T-helper 2 cell treated with Interferon-gamma antibody and Interleukin-4, amounts not matched to agents 100 ng/mL and 5 ng/mL, for 36 hours (primary cell): ENCODE results near the gene NOS1. TPM values are rescaled to one million over a fixed set of nuclear protein-coding genes. Genes with fewer than 3 reads are reported as not detected.

Source experiments
- intact Hi-C: fragments of 100-400 bp; cut with micrococcal nuclease; formaldehyde crosslinking; loops from one replicate; pipeline ENCODE4 v1.15.1; 2023
- total RNA-seq: library from RNA; stranded (reverse); gene quantifications from 2 replicates; pipeline ENCODE4 v1.2.3, GENCODE V29; 2022

NOS1 gene
- total RNA-seq, 1 donor from 2014 or later: not detected

- intact Hi-C loops: no loop called here
Measured at GRCh38 chr12:117180758-117181467, 180.5 kb downstream of the NOS1 start.

DNA sequence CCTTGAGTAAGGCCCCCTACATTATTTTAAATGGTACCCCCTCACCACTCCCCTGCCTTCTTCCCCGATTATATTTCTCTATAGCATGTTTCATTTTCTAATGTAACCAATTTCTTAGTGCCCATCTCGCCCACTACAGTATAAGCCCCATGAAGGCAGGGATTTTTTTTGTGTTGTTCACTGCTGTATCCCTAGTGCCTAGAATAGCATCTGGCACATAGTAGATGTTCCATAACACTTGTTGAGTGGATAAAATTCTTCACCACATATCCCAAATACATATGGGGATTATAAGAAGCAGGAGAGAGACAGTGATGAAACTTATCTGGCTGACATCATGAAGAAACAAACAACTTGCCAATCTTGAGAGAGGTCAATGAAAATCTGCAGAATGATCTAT, 182.7 kb downstream of the NOS1 start:
- intact Hi-C loops: no loop called here

DNA sequence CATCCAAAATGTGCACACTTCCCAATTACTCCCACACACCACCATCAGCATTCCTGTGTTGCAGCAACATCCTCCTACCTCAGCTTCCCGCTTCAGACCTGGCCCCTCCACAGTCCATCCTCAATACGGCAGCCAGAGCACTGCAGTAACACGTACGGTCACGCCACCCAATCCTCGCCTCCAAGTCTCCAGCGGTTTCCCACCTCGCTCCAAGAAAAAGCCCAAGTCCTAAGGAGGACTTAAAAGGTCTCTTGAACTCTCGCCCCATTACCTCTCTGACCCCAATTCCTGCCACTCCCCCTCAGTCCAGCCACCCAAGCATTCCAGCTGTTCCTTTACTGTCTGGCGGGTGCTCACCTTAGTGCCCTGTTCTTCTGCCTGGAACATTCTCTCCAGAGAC, 183.1 kb downstream of the NOS1 start:
- intact Hi-C loops: no loop called here

DNA sequence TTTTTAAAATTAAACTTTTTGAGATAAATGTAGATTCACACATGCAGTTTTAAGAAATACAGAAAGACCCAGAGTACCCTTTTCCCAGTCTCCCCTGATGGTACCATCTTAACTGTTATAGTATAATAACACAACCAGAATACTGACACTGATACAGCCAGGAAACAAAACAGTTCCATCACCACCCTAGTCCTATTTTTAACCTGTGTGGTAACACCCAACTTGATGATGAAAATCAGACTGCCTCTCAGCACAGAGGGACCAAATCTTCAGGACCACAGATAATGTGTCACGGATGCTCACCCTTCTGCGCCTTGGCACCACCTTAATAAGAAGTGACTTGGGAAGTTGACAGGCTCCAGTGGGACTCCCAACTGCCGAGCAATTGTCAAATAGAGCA, 189.3 kb downstream of the NOS1 start:
- intact Hi-C loops: no loop called here

DNA sequence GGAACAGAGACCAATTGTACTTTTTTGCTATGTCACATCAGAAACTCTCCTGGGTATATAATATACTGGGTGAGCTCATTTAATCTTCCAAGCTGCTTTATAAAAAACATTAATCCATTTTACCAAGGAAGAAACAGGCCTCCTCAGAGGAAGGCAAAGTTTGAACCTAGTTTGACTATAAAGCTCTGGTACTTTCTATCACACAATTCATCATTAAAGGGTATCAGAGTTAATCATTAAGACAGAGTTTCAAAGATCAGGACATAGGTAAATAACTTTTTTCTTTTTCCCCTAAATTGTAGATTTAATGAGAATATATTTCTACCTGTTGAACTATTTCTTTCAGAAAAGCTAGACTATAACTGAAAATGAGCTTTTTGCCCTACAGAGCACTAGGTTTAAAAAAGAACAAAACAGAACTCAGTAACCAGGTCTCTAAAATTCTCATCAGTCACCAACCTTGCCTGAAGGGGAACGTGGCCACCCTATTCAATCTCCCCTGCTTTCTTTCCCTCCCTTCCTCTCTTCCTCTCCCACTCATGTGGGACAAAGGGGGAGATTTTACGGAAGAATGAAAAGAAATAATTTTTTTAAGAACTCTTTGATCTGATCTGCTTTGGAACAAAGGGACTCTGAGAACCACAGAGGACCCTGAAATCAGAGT, 189.8 kb downstream of the NOS1 start:
- intact Hi-C loops: no loop called here

GRCh38 chr12:117169548-117169947, 191.9 kb downstream of the NOS1 start:
- intact Hi-C loops: no loop called here

DNA sequence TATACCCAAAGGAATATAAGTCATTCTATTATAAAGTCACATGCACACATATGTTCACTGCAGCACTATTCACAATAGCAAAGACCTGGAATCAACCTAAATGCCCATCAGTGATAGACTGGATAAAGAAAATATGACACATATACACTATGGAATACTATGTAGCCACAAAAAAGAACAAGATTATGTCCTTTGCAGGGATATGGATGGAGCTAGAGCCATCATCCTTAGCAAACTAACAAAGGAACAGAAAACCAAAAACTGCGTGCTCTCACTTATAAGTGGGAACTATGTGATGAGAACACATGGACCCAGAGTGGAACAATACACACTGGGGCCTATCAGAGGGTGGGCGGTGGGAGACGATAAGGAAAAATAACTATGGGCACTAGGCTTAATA, 192.4 kb downstream of the NOS1 start:
- intact Hi-C loops: no loop called here

- intact Hi-C loops: no loop called here
Measured at GRCh38 chr12:117167769-117168168, 193.7 kb downstream of the NOS1 start.

DNA sequence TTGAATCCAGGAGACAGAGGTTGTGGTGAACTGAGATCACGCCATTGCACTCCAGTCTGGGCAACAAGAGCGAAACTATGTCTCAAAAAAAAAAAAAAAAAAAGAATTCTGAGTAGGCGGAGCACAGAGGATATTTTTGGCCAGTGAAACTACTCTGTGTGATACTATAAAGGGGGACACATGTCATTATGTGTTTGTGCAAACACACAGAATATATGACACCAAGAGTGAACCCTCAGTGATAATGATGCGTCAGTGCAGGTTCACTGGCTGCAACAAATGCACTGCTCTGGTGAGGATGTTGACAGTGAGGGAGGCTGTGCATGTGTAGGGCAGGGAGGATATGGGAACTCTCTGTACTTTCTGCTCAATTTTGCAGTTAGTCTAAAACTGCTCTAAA, 195.3 kb downstream of the NOS1 start:
- intact Hi-C loops: no loop called here

- intact Hi-C loops: no loop called here
Measured at GRCh38 chr12:117165342-117165741, 196.1 kb downstream of the NOS1 start.

DNA sequence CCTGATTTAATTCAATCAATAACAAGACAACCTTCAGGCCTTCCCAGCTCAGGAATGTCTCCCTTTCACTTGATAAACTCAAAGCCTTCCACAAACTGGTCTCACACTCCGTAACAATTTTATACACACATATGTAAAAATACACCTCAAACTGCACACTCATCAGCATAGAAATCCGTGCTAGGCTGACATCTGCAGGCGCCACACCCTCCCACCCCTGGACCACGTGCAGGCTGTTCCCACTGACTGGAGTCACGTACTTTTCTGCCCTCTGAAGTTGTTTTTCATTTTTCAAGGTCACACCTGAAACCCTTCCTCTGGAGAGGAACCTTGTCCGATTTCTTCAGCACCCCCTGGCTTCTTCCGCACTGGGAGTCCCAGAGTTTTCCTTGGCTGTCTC, 198.8 kb downstream of the NOS1 start:
- intact Hi-C loops: no loop called here

DNA sequence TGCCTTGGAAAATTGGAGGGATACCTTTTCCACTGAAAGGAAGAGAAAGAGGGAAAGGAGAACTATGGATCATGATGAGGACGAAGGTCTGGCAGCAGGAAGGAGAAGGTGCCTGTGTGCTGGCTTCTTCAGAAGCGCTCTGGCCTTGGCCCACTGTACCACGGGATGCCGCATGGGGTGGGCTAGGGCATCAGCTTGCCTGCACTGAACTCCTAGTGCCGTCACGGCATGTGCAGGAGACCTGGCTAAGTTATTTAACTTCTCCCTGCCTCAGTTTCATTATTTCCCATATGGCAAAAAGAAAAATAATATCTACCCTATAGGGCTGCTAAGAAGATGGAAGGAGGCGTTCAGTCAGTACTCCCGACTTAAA, 199.3 kb downstream of the NOS1 start:
- intact Hi-C loops: no loop called here

DNA sequence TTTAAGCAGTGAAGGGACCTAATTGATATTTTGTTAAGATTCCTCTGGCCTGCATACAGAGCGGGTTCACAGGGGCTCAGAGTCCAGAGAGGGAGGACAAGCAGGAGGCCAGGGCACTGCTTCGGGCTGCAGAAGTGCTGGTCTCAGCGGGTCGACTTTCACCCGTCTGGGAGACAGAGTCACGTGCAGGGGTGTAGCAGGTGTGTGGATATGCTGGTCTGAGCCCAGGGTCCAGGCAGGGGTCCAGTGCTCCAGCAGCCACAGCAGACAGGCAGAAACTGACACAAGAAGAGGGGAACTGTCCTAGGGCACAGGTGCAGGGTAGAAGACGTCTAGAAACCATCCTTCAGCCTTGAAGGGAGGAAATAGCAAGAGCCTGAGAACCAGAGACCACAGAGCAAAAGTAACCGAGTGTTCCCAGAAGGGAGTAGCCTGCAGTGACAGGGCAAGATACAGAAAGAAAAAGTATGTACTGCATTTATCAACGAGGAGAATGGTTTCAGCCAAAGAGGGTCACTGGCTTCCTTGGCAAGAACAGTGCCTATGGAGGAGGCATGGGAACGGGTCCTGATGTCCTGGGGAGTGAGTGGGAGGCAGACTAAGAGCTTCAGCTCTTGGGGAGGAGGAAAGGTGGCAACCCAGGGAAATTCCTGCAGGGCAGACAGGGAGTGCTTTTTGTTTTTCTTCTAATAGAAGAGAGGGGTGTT, 199.8 kb downstream of the NOS1 start:
- intact Hi-C loops: no loop called here

GRCh38 chr12:117159674-117160073, 201.8 kb downstream of the NOS1 start:
- intact Hi-C loops: no loop called here

DNA sequence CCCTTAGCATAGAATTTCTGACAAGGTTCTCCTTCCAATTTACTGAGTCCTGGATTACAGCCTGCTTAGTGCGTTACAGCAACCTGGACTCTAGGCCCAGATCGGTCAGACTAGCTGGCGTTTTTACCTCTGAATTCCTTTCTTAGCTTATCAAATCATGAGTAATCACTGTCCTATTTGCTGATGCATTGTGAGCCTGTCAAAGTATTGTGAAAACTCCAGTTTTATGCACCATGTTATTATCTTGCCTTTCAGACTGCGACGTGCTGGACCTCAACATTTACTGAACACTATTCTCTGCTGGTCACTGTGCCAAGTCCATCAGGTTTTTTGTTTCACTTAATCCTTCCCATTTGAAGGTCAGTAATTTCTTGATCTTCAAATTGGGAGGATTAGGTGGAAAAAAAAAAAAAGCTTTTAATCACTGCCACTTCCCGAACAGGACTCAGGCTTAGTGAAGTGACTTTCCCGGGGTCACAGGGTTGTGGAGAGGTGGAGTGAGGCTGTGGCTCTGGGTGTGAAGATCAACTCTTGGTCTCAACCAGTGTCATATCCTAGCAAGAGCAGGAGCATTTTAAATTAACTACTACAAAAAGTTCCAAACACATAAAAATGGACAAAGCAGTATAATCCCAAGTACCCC, 202.4 kb downstream of the NOS1 start:
- intact Hi-C loops: no loop called here

Other genes with a start within 250 kb of the NOS1 start
- gene FBXO21, start 171.2 kb downstream of the NOS1 start, total RNA-seq: 25.6 TPM in 2 replicates